Measurements from ENCODE around the gene NT5C3B.
A peak's percentile ranks its signal among the peaks of the same experiment; 100 is the strongest.

GRCh38 chr17:41885733-41886132 is 49.7 kb upstream of the NT5C3B start:
- TF ChIP-seq CTCF (IDR thresholded peaks at IDR 0.05; ENCODE audit: borderline replicate concordance, extremely low read depth, low read length, poor library complexity, severe bottlenecking) (peak; percentile 42), EZH2 (IDR thresholded peaks at IDR 0.05; ENCODE audit: borderline replicate concordance, low read depth, low read length, severe bottlenecking) (no peak)

All from DND-41 (cell line).